ENCODE data around the gene CTNNA3.

CTNNA3 gene

GRCh38 chr10:66292922-66293321 lies 1403.1 kb downstream of the CTNNA3 start:
- DNase-seq (ENCODE audit: low spot score) = no peak

- no peak for DNase-seq (ENCODE audit: low spot score)
Measured at GRCh38 chr10:66292456-66292855, 1403.5 kb downstream of the CTNNA3 start.

DNA sequence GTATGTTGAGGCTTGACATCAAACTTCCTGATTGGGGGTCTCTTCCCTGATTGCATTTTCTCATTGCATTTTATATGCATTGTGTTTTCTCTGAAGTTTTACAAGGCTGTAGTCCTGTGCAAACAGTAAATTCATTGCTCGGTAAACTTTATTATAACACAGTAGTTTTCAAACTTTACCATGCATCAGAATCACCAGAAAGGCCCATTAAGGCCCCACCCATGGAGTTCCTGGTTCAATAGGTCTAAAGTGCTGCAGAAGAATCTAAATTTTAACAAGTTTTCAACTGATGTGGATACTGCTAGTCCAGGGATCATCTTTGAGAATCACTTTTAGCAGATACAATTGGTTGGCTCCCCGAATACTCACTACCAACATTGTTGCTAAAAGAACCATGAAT lies 1404.9 kb downstream of the CTNNA3 start:
- no peak for DNase-seq (ENCODE audit: low spot score)

DNA sequence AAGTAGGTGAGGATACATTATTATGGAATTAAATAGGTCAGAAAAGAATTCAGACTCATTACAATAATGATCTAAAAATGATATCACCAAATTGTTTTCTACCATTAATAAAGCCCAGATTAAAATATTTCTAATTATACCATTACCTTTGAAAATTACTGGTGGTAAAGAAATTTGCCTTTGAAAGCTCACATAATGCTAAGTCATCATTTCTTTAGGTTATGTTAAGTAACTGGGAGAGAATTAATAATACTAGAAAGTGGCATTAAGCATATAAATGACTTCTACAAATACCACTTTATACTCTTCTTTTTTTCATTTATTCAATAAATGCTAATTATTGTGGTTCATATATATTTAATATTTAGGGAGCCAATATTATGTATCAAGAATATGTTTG lies 1411.4 kb downstream of the CTNNA3 start:
- DNase-seq (ENCODE audit: low spot score) = no peak

- no peak for DNase-seq (ENCODE audit: low spot score)
Measured at GRCh38 chr10:66283874-66284464, 1412.0 kb downstream of the CTNNA3 start.

GRCh38 chr10:66283064-66283463 lies 1412.9 kb downstream of the CTNNA3 start:
- no peak for DNase-seq (ENCODE audit: low spot score)

GRCh38 chr10:66281327-66281726 lies 1414.7 kb downstream of the CTNNA3 start:
- no peak for DNase-seq (ENCODE audit: low spot score)

- no peak for DNase-seq (ENCODE audit: low spot score)
Measured at GRCh38 chr10:66277481-66277880, 1418.5 kb downstream of the CTNNA3 start.

DNA sequence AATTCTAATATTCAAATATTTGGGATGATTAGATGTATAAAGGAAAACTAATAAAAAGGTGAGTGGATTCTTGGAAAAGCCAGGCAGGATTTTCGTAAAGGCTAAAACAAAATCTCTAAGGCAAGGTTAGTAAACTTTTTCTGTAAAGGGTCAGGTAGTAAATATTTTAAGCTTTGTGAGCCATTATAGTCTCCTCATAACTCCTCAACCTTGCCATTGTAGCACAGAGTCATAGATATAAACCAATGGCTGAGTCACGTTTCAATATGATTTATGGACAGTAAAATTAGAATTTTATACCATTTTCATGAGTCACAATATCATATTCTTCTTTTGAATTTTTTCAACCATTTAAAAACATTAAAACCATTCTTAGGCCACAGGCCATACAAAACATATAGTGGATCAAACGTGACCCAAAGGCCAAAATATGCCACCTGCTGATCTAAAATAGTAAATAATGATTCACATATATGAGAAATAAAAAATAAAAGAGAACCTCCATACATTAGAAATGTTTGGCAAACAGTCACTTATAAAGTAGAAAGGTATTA lies 1422.0 kb downstream of the CTNNA3 start:
- DNase-seq (ENCODE audit: low spot score) = no peak

- no peak for DNase-seq (ENCODE audit: low spot score)
Measured at GRCh38 chr10:66265398-66265797, 1430.6 kb downstream of the CTNNA3 start.

DNA sequence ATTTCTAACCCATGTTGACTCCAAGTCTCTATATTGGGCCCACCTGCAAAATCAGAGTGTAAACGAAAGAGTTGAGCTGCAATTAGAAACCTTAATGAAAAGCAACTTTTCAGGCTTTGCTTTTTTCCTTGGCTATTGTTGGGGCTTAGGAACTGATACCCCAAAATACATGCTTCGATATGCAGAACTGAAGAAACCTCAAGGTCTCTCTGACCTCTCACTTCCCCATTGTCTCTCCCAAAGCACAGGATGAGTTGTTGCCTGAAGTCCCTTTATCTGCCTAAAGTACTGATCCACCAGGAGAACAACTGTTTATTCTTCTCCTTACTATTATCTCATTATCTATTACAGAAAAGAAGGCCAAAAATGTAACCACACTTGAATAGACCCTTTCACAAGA lies 1436.2 kb downstream of the CTNNA3 start:
- no peak for DNase-seq (ENCODE audit: low spot score)

GRCh38 chr10:66258693-66259092 lies 1437.3 kb downstream of the CTNNA3 start:
- DNase-seq (ENCODE audit: low spot score) = no peak

- DNase-seq (ENCODE audit: low spot score) = no peak
Measured at GRCh38 chr10:66257801-66258200, 1438.2 kb downstream of the CTNNA3 start.

DNA sequence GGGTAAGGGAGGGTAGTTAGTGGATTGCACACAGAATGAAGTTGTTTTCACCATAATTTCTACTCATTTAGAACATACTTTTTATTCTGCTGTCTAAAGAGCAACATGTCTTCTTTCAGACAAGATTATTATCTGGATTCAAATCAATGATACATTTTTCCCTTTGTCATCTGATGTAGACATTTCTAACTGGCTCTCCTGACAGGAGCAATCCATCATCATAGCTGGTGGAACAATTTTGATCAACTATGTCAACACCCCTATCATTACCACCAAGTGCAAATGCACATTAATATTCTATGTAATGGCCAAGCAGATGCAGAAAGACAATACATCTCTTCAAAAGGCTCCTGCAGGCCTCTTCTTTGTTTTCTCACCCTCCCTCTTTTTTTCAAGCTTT lies 1443.0 kb downstream of the CTNNA3 start:
- no peak for DNase-seq (ENCODE audit: low spot score)

DNA sequence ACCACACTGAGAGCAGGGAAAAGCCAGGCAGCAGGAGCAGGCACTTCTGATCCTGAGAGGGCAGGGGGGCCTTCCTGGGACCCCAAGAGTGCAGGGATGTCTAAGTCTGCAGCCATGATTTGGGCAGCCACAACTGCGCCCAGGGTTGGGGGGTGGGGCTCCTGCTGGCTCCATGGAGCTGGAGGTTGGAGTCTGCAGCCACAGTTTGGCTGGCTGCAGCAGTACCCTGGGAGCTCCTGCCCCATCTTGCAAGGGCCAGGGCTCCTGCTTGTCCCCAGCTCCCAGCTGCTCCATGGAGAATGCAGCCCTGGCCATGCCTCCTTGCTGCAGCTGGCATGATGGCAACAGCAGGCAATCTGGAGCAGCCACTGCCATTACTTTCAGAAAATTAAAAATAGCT lies 1449.8 kb downstream of the CTNNA3 start:
- DNase-seq (ENCODE audit: low spot score) = no peak

GRCh38 chr10:66244953-66245352 lies 1451.0 kb downstream of the CTNNA3 start:
- DNase-seq (ENCODE audit: low spot score) = no peak

DNA sequence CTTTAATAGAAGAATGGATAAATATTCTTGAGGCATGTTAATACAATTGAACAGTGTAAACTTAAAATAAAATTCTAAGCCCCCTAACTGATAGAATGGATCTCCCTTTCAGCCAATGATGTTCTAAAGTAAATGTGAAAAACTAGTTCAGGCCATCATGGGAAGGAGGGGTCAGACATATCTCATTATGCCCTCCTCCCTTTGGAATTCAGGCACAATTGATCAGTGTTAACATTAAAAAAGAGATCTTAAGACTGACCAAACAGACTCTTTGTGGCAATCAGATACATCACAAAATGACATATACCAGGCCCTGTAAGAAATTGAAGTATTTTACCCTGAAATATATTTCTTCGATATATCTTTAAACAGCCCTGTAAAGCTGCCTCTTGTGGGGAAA lies 1453.1 kb downstream of the CTNNA3 start:
- no peak for DNase-seq (ENCODE audit: low spot score)

- DNase-seq (ENCODE audit: low spot score) = no peak
Measured at GRCh38 chr10:66239062-66239461, 1456.9 kb downstream of the CTNNA3 start.

DNA sequence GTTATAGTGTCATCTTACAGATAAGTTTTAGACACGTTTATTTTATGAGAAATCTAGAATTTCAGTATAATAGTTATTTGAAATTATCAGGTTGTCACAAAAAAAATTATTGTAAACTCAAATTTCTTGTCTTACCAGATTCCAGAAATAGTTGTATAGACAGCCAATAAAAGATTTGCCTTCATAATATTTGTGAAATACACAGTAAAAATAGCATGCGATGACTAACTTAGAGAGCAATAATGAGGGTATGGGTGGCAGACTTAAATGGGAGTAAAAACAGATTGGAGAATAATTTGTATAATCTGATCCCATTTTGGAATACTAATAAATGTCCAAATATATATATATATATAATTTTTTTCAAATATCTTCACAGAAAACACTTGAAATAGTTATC lies 1457.7 kb downstream of the CTNNA3 start:
- DNase-seq (ENCODE audit: low spot score) = no peak

GRCh38 chr10:66234872-66235271 lies 1461.1 kb downstream of the CTNNA3 start:
- DNase-seq (ENCODE audit: low spot score) = no peak

GRCh38 chr10:66228887-66229286 lies 1467.1 kb downstream of the CTNNA3 start:
- DNase-seq (ENCODE audit: low spot score) = no peak

DNA sequence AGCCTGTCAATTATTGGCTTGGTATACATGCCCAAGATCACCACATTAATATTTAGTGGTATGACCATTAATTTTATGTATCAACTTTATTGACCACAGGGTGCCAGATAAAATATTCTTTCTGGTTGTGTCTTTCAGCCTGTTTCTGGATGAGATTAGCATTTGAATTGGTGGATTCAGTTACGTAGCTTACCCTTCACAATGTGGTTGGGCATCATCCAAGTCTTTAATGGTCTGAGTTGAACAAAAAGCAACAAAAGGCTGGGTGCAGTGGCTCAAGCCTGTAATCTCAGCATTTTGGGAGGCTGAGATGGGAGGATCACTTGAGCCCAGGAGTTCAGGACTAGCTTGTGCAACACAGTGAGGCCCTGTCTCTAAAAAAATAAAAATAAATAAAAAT lies 1472.3 kb downstream of the CTNNA3 start:
- no peak for DNase-seq (ENCODE audit: low spot score)

- DNase-seq (ENCODE audit: low spot score) = no peak
Measured at GRCh38 chr10:66222462-66223046, 1473.4 kb downstream of the CTNNA3 start.

DNA sequence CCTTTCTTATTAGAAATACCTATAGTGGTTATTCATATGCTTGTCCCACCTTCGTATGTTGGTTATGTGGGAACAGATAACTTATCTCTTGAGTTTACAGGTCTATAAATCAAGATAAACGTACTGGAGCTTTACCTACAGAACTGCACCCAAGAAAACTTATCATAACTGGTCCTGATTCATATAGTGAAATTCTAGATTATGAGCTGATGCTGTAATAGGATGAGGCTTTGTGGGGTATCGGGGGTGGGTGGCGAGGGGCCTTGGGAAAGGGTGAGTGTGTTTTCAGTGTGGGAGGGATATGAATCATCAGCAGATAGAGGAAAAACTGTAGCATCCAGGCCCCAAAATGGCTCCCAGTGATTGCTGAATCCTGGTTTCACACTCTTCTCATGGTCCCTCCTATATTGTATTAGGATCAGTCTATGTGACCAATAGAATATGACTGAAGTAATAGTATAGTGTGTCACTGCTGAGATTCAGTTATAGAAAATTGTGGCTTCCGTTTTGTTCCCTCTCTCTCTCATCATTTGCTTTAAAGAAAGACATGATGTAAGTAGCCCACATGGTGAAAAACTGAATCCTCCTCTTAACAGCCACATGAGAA lies 1476.9 kb downstream of the CTNNA3 start:
- DNase-seq (ENCODE audit: low spot score) = peak; percentile 25
